Ammon's horn (tissue), 1 donor: ENCODE data around the gene EPHB2.

Source experiments
- DNase-seq: peaks from one replicate; pipeline ENCODE4 v3.0.0-alpha.2; 2016; ENCODE audit warnings: low spot score

Gene EPHB2

GRCh38 chr1:22722901-22723550 lies 12.4 kb downstream of the EPHB2 start:
- DNase-seq = no peak

- no peak for DNase-seq
Measured at GRCh38 chr1:22727873-22728272, 17.2 kb downstream of the EPHB2 start.

- DNase-seq = no peak
Measured at GRCh38 chr1:22728751-22729399, 18.2 kb downstream of the EPHB2 start.

GRCh38 chr1:22729400-22729773 lies 18.7 kb downstream of the EPHB2 start:
- DNase-seq = no peak

GRCh38 chr1:22729912-22730311 lies 19.3 kb downstream of the EPHB2 start:
- no peak for DNase-seq

- DNase-seq = no peak
Measured at GRCh38 chr1:22731924-22732720, 21.5 kb downstream of the EPHB2 start.

GRCh38 chr1:22733643-22734042 lies 23.0 kb downstream of the EPHB2 start:
- DNase-seq = no peak

GRCh38 chr1:22736501-22737080 lies 26.0 kb downstream of the EPHB2 start:
- DNase-seq = no peak

DNA sequence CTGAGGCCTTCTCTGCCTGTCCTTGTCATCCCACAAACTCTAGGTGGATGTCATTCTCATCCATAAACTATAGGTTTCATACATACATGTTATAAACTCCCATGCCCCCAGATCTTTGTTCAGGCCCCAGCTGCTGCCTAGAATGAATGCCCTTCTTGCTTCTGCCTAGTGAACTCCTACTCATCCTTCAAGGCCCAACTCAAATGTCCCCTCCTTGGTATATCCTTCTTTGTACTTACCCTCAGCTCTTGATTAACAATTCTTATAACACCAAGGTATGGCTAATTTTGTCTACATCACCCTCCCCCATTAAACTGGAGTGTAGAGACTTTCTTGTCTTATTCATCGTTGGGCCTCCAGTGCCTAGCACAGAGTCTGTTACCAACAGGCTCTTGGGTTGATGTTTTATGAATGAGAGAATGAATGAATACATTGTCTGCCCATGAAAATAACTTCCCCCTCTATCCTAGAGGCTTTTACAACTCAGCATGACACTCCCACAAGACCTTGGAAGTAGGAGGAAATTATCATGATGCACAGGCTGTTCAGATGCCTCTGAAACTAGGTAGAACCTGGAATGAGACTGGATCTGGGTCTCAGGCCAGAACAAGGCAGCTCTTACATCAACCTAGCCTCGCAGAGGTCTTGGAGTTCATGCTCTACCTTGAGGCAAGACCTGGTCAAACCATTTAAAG lies 26.9 kb downstream of the EPHB2 start:
- no peak for DNase-seq

GRCh38 chr1:22738069-22738435 lies 27.4 kb downstream of the EPHB2 start:
- no peak for DNase-seq

DNA sequence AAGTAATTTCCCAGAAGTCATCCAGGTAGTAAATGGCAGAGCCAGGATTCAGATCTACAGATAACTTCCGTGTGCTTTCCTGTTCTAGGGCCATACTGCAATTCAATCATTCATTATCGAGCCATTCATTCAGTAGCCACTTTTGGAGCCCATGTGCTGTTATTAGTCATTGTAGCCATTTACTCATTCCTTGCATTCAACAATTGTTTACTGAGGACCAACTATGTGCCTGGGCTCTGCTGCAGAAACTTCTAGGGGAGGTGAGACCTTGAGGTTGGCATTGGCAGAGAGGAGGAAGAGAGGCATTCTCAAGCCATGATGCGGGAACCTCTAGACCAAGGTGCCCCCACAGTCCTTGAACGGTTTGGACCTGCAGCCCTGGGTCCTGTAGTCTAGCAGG lies 27.9 kb downstream of the EPHB2 start:
- no peak for DNase-seq

GRCh38 chr1:22739648-22740385 lies 29.2 kb downstream of the EPHB2 start:
- no peak for DNase-seq

DNA sequence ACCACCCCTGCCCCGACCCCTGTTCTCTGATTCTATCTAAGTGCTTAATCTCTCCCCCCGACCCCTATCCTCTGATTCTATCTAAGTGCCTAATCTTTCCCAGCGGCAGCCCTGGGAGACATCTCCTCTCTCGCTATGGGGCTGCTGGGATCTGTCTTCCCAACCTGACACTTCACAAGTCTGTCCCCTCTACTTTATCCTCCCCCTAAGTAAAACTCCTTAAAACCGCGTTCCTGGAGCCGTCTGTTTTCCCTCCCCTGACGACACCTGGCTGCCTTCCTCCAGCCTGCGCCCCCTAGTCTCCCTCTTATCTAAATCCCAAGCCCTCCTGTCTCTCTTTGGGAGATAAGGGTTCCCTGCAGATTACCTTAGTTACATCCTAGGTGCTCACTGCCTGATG lies 30.5 kb downstream of the EPHB2 start:
- no peak for DNase-seq

DNA sequence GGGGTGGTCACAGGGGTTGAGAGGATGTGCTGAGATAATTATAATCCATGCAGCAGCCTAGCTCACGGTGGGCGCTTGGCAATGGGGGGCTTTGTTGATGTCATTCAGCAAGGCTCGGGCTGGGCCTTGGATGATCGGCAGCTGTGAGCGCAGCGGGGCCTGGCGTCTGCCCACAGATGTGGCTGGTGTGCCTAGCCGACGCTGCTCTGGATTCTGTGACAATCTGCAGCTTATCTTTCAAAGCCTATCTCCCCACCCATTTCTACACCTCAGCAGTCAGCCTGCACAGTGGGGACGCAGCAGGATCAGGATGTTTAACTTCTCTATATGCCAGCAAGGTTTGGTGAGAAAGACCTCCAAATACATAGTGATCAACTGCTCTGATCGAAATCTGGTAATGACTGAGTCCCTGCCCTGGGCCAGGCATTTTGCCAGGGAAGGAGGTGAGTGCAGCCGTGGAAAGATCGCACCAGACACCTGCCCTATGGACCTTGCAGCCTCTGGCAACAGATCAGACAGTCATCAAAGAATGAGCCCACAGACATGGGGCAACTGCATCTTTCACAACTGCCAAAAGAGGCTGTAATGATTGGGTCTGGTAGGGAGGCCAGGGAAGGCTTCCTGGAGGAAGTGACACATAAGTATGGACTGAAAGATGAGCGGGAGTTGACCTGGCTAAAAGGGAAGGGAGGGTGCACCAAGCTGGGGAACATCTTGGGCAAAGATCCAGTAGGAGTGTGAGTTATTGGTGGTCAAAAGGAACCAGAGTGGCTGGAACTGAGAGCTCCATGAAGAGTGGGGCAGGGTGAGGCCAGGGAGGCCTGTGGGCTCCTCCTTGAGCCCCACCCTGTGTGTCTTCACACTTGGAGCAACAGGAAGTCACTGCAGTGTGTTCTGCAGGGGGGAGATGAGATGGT lies 35.3 kb downstream of the EPHB2 start:
- no peak for DNase-seq

- DNase-seq = no peak
Measured at GRCh38 chr1:22747021-22747734, 36.5 kb downstream of the EPHB2 start.

DNA sequence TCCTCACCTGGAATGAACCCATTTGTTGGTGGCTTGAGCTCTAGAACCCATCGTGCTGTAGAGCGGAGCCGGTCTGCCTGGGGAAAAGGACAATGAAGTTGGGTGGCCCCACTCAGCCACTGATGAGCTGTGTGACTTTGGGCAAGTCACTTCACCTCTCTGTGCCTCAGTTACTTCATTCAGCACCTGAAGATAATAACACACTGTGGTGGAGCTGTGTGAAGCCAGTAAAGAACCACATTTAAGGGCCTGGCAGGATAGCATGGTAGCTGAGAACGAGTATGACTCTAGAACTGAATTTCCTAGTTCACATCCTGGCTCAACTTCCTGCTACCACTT lies 37.1 kb downstream of the EPHB2 start:
- no peak for DNase-seq

DNA sequence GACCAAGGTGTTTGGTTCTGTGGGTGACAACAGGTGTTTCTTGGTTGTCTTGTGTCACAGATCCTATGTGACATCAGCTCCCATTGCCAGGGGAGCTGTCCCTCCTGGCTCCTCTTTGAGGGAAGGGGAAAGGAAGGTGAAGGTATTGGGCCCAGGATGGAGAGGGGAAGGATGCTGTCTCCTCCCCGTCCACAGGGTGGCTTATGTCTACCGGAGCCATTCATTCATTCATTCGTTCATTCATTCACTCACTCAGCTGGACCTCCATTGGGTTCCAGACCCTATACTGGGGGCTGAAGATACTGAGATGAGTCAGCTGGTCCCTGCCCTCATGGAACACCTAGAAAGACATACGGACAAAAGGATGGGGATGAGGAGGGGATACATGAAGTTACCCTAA lies 38.9 kb downstream of the EPHB2 start:
- no peak for DNase-seq

GRCh38 chr1:22749919-22750684 lies 39.5 kb downstream of the EPHB2 start:
- DNase-seq = peak; percentile 68

GRCh38 chr1:22750685-22751051 lies 40.0 kb downstream of the EPHB2 start:
- DNase-seq = no peak
